ENCODE results near the gene DPEP1.

Gene DPEP1

GRCh38 chr16:89646270-89646669 is 32.8 kb downstream of the DPEP1 start:
- no peaks in the 10 kb centered on the region for H3K36me3 ChIP-seq (replicated peaks; ENCODE audit: insufficient read depth, low read length)
- no peaks in the 10 kb centered on the region for H3K4me1 ChIP-seq (ENCODE audit: low read length)
- H3K4me2 ChIP-seq (ENCODE audit: low read depth, low read length): no peak overlapping the region
- H3K79me2 ChIP-seq (ENCODE audit: low read length): no peaks in the 10 kb centered on the region
- TF ChIP-seq EZH2phosphoT487 (IDR thresholded peaks at IDR 0.05; ENCODE audit: low read length): no peak
- TF ChIP-seq CTCF (IDR thresholded peaks at IDR 0.05; ENCODE audit: low read length): no peak
- no peak for TF ChIP-seq EZH2 (optimal IDR thresholded peaks at IDR 0.05; ENCODE audit: low read depth, low read length)
- H3K9me2 ChIP-seq (replicated peaks; ENCODE audit: insufficient read depth, low read length): no peaks in the 10 kb centered on the region
- H3K9me3 ChIP-seq (replicated peaks; ENCODE audit: insufficient read depth, low read length): no peaks in the 10 kb centered on the region
- peaks cover 4% of the 10 kb centered on the region; the same call in 1 of the 2 replicates for H3K27me3 ChIP-seq (replicated peaks; ENCODE audit: insufficient read depth, low read length)
- H3F3A ChIP-seq (ENCODE audit: insufficient read depth, low read length): no peaks in the 10 kb centered on the region
- no peak overlapping the region for H2AFZ ChIP-seq (ENCODE audit: low read length)
- H4K20me1 ChIP-seq (ENCODE audit: insufficient read depth, low read length): no peaks in the 10 kb centered on the region
- H3K9ac ChIP-seq (ENCODE audit: low read length): no peak overlapping the region
- DNase-seq: no peak
- H3K4me3 ChIP-seq (ENCODE audit: low read length): no peak overlapping the region
- H3K27ac ChIP-seq (ENCODE audit: low read length): no peak overlapping the region

GRCh38 chr16:89646906-89647305 is 33.5 kb downstream of the DPEP1 start:
- Histone ChIP-seq H3K79me2 (ENCODE audit: low read length) (no peaks in the 10 kb centered on the region), H3K36me3 (replicated peaks; ENCODE audit: insufficient read depth, low read length) (no peaks in the 10 kb centered on the region), H3K9me3 (replicated peaks; ENCODE audit: insufficient read depth, low read length) (no peaks in the 10 kb centered on the region), H4K20me1 (ENCODE audit: insufficient read depth, low read length) (no peaks in the 10 kb centered on the region), H3K9me2 (replicated peaks; ENCODE audit: insufficient read depth, low read length) (no peaks in the 10 kb centered on the region), H3F3A (ENCODE audit: insufficient read depth, low read length) (no peaks in the 10 kb centered on the region), H3K9ac (ENCODE audit: low read length) (no peak overlapping the region), H3K4me2 (ENCODE audit: low read depth, low read length) (no peak overlapping the region), H3K27me3 (replicated peaks; ENCODE audit: insufficient read depth, low read length) (0 out of 2 replicates have a peak, but pooled peaks cover under 1% of the 10 kb centered on the region), H2AFZ (ENCODE audit: low read length) (no peak overlapping the region), H3K27ac (ENCODE audit: low read length) (no peak overlapping the region), H3K4me1 (ENCODE audit: low read length) (no peaks in the 10 kb centered on the region), H3K4me3 (ENCODE audit: low read length) (no peak overlapping the region)
- TF ChIP-seq CTCF (IDR thresholded peaks at IDR 0.05; ENCODE audit: low read length) (no peak), EZH2phosphoT487 (IDR thresholded peaks at IDR 0.05; ENCODE audit: low read length) (no peak), EZH2 (optimal IDR thresholded peaks at IDR 0.05; ENCODE audit: low read depth, low read length) (no peak)
- DNase-seq: no peak

- H3K4me3 ChIP-seq (ENCODE audit: low read length): no peak overlapping the region
- TF ChIP-seq EZH2 (optimal IDR thresholded peaks at IDR 0.05; ENCODE audit: low read depth, low read length) (no peak), EZH2phosphoT487 (IDR thresholded peaks at IDR 0.05; ENCODE audit: low read length) (no peak), CTCF (IDR thresholded peaks at IDR 0.05; ENCODE audit: low read length) (no peak)
- H3K79me2 ChIP-seq (ENCODE audit: low read length): peaks cover 16% of the 10 kb centered on the region
- H3F3A ChIP-seq (ENCODE audit: insufficient read depth, low read length): no peaks in the 10 kb centered on the region
- H3K4me2 ChIP-seq (ENCODE audit: low read depth, low read length): no peak overlapping the region
- no peak for DNase-seq
- no peaks in the 10 kb centered on the region for H3K36me3 ChIP-seq (replicated peaks; ENCODE audit: insufficient read depth, low read length)
- no peaks in the 10 kb centered on the region for H3K27me3 ChIP-seq (replicated peaks; ENCODE audit: insufficient read depth, low read length)
- H3K9me2 ChIP-seq (replicated peaks; ENCODE audit: insufficient read depth, low read length): no peaks in the 10 kb centered on the region
- H3K9ac ChIP-seq (ENCODE audit: low read length): no peak overlapping the region
- no peak overlapping the region for H2AFZ ChIP-seq (ENCODE audit: low read length)
- H3K27ac ChIP-seq (ENCODE audit: low read length): no peak overlapping the region
- H3K9me3 ChIP-seq (replicated peaks; ENCODE audit: insufficient read depth, low read length): no peaks in the 10 kb centered on the region
- H4K20me1 ChIP-seq (ENCODE audit: insufficient read depth, low read length): no peaks in the 10 kb centered on the region
- H3K4me1 ChIP-seq (ENCODE audit: low read length): no peaks in the 10 kb centered on the region
Measured at GRCh38 chr16:89651584-89651983, 38.1 kb downstream of the DPEP1 start.

Data from MM.1S (cell line).